GM12875 (cell line): ENCODE measurements around the gene KCNH1.

Source experiments
- H3K4me3 ChIP-seq: one replicate; pipeline ENCODE4 v1.5.1; 2011; ENCODE audit warnings: low read depth, low read length, control low read depth
- CTCF ChIP-seq: IDR thresholded peaks from 2 replicates; pipeline ENCODE4 v1.5.1; 2011; ENCODE audit warnings: low read depth, mild to moderate bottlenecking, control low read depth, inconsistent platforms, low read length, moderate library complexity, borderline replicate concordance; ENCODE audit not compliant: insufficient read depth

KCNH1 gene

GRCh38 chr1:210794445-210794844, 339.5 kb downstream of the KCNH1 start:
- no peak overlapping the region for H3K4me3 ChIP-seq
- no peak for TF ChIP-seq CTCF

- H3K4me3 ChIP-seq, result no peak overlapping the region
- no peak for TF ChIP-seq CTCF
Observed at GRCh38 chr1:210792250-210793102, 341.5 kb downstream of the KCNH1 start.

GRCh38 chr1:210790196-210790595, 343.8 kb downstream of the KCNH1 start:
- TF ChIP-seq CTCF, result no peak
- no peak overlapping the region for H3K4me3 ChIP-seq

GRCh38 chr1:210787800-210788199, 346.1 kb downstream of the KCNH1 start:
- no peak overlapping the region for H3K4me3 ChIP-seq
- no peak for TF ChIP-seq CTCF

GRCh38 chr1:210786546-210786945, 347.4 kb downstream of the KCNH1 start:
- H3K4me3 ChIP-seq, result no peak overlapping the region
- no peak for TF ChIP-seq CTCF

GRCh38 chr1:210783925-210784324, 350.0 kb downstream of the KCNH1 start:
- H3K4me3 ChIP-seq, result no peak overlapping the region
- TF ChIP-seq CTCF, result no peak

- H3K4me3 ChIP-seq, result no peak overlapping the region
- no peak for TF ChIP-seq CTCF
Observed at GRCh38 chr1:210781652-210782051, 352.3 kb downstream of the KCNH1 start.
